ENCODE measurements around the gene THUMPD2. TPM values are rescaled to one million over a fixed set of nuclear protein-coding genes. Genes with fewer than 3 reads are reported as not detected.

THUMPD2 gene
- total and polyA plus RNA-seq, 3 experiments from 2014 or later, result 8.0 to 15.1 (median 12.2) TPM

DNA sequence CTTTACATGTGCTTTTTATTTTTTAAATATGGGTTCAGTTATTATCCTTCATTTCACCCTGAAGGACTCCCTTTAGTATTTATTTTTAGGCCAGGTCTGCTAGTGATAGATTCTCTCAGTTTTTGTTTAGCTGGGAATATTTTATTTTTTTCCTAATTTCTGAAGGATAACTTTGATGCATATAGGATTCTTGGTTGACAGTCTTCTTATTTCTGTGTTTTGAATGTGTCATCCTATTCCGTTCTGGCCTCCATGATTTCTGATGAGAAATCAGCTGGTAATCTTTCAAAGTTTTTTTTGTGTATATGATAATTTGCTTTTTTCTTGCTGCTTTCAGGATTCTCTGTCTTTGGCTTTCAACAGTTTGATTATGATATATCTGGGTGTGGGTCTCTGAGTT lies 77.9 kb downstream of the THUMPD2 start:
- Mint-ChIP-seq H3K36me3 (peaks cover 0 to 11% (median 0%) of the 10 kb centered on the region in 3 donors), H3K27me3 (peaks cover 6 to 22% of the 10 kb centered on the region in 2 donors), H3K27ac (no peak overlapping the region), H3K4me3 (no peak overlapping the region), H3K9me3 (peaks cover 13 to 31% (median 26%) of the 10 kb centered on the region in 5 donors), H3K4me1 (no peaks in the 10 kb centered on the region)
- Histone ChIP-seq H3K27me3 (ENCODE audit: insufficient read depth, low read length, poor library complexity, severe bottlenecking) (no peaks in the 10 kb centered on the region), H3K4me1 (ENCODE audit: insufficient read depth, low read length) (no peaks in the 10 kb centered on the region), H3K4me3 (ENCODE audit: low read length) (no peak overlapping the region), H3K27ac (ENCODE audit: low read depth, low read length) (no peak overlapping the region), H3K9me3 (ENCODE audit: low read length) (no peaks in the 10 kb centered on the region), H3K36me3 (ENCODE audit: insufficient read depth, low read length) (no peaks in the 10 kb centered on the region)
- ChIA-PET CTCF (no interaction called here), POLR2A (no interaction called here)
- no peak for DNase-seq

DNA sequence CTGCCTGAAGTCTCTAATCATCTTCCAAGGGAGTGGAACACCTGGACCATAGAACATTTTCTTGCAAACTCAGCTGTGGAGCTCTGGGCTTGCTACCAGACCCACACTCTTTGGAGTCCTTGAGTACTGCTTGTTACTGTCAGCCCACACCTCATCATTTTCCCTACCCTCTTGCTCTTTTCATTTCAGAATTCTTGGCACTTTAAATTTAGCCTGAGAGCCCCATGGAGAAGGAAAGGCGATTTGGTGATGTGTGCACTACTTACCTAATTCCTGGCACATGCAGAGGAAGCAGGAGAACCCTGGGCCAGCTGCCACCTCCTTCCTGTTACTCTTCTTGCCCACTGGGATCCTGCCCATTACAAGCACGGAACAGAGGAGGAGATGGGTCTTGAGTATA lies 81.6 kb downstream of the THUMPD2 start:
- Histone ChIP-seq H3K36me3 (ENCODE audit: insufficient read depth, low read length) (no peaks in the 10 kb centered on the region), H3K4me1 (ENCODE audit: insufficient read depth, low read length) (no peaks in the 10 kb centered on the region), H3K9me3 (ENCODE audit: low read length) (no peaks in the 10 kb centered on the region), H3K27ac (ENCODE audit: low read depth, low read length) (no peak overlapping the region), H3K4me3 (ENCODE audit: low read length) (no peak overlapping the region), H3K27me3 (ENCODE audit: insufficient read depth, low read length, poor library complexity, severe bottlenecking) (no peaks in the 10 kb centered on the region)
- no peak for DNase-seq
- POLR2A ChIA-PET, result no interaction called here
- CTCF ChIA-PET, result no interaction called here
- Mint-ChIP-seq H3K36me3 (peaks cover 0 to 11% (median 0%) of the 10 kb centered on the region in 3 donors), H3K9me3 (peaks cover 16 to 26% (median 22%) of the 10 kb centered on the region in 5 donors), H3K27ac (no peak overlapping the region), H3K27me3 (peaks cover 4 to 14% of the 10 kb centered on the region in 2 donors), H3K4me3 (no peak overlapping the region), H3K4me1 (no peaks in the 10 kb centered on the region)

DNA sequence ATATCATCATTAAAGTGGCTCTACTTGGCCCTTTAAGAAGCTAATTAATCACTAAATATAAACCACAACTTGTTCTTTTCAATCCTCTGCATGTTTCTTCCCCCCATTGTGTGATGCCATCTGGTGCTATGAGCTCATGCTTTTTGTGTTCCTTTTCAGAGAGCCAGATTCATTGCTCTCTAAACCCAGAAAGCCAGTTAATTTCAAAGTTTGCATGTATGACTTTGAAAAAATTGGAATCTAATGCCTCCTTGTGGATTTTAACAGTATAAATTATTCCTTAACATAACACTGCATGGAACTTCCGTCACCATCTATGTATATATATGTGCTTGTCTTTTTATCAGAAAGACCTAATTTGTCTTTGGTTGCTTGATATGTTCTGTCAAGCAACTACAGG lies 82.2 kb downstream of the THUMPD2 start:
- no peaks in the 10 kb centered on the region for H3K4me1 Mint-ChIP-seq
- peaks cover 0 to 11% (median 0%) of the 10 kb centered on the region in 3 donors for H3K36me3 Mint-ChIP-seq
- Histone ChIP-seq H3K36me3 (ENCODE audit: insufficient read depth, low read length) (no peaks in the 10 kb centered on the region), H3K27ac (ENCODE audit: low read depth, low read length) (no peak overlapping the region), H3K4me1 (ENCODE audit: insufficient read depth, low read length) (no peaks in the 10 kb centered on the region), H3K4me3 (ENCODE audit: low read length) (no peak overlapping the region), H3K9me3 (ENCODE audit: low read length) (no peaks in the 10 kb centered on the region), H3K27me3 (ENCODE audit: insufficient read depth, low read length, poor library complexity, severe bottlenecking) (no peaks in the 10 kb centered on the region)
- no peak overlapping the region for H3K27ac Mint-ChIP-seq
- no peak overlapping the region for H3K4me3 Mint-ChIP-seq
- DNase-seq, result no peak
- peaks cover 13 to 20% (median 16%) of the 10 kb centered on the region in 5 donors for H3K9me3 Mint-ChIP-seq
- peaks cover 5 to 21% of the 10 kb centered on the region in 2 donors for H3K27me3 Mint-ChIP-seq
- POLR2A ChIA-PET, result no interaction called here
- CTCF ChIA-PET, result no interaction called here

DNA sequence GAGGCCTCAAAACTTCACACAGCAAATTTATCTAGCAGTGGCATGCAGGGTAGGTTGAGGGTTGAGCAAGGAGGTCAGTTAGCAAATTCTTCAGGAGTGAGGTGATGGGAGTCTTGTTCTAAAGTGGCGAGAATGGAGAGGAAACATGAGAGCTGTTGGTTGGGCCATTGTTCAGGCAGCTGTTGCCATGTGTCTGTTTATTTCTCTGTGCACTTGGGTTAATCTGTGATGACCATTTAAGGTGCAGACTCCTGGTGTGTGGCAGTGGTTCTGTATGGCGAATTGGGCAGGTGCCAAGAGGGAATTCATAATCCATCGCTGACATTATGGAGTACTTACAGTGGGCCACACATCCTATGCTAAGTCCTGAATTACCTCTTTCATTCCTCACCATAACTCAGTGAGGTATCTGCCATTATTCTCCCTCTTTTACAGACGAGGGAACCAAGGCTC lies 82.9 kb downstream of the THUMPD2 start:
- Mint-ChIP-seq H3K4me1 (no peaks in the 10 kb centered on the region), H3K27me3 (peaks cover 3 to 17% of the 10 kb centered on the region in 2 donors), H3K9me3 (peaks cover 9 to 13% (median 10%) of the 10 kb centered on the region in 5 donors), H3K27ac (no peak overlapping the region), H3K36me3 (peaks cover 0 to 5% (median 0%) of the 10 kb centered on the region in 3 donors), H3K4me3 (no peak overlapping the region)
- ChIA-PET POLR2A (no interaction called here), CTCF (no interaction called here)
- Histone ChIP-seq H3K36me3 (ENCODE audit: insufficient read depth, low read length) (no peaks in the 10 kb centered on the region), H3K27ac (ENCODE audit: low read depth, low read length) (no peak overlapping the region), H3K27me3 (ENCODE audit: insufficient read depth, low read length, poor library complexity, severe bottlenecking) (no peaks in the 10 kb centered on the region), H3K4me1 (ENCODE audit: insufficient read depth, low read length) (no peaks in the 10 kb centered on the region), H3K4me3 (ENCODE audit: low read length) (no peak overlapping the region), H3K9me3 (ENCODE audit: low read length) (no peaks in the 10 kb centered on the region)
- no peak for DNase-seq

DNA sequence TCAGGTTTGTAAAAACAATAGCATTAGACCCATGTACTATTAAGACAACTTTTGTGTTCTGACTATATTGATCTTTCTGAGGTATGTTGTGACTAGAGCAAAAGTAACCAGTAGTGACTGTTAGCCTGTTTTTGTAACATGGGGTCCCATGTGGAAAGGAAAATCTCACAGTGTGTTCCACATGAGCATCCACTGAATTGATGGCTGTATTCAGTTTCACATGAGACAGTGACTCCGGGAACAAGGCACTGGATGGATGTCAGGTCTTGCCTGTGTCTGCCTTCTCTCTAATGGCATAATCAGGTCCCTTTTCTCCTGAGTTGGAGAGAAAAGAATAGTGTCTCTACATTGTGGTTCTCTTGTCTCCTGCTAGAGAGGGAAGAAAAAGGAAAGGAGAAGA lies 85.8 kb downstream of the THUMPD2 start:
- peaks cover 2 to 31% of the 10 kb centered on the region in 2 donors for H3K27me3 Mint-ChIP-seq
- H3K27ac Mint-ChIP-seq, result peak overlapping the region in 1 of 8 donors; percentile 64
- Histone ChIP-seq H3K27me3 (ENCODE audit: insufficient read depth, low read length, poor library complexity, severe bottlenecking) (no peaks in the 10 kb centered on the region), H3K27ac (ENCODE audit: low read depth, low read length) (no peak overlapping the region), H3K36me3 (ENCODE audit: insufficient read depth, low read length) (no peaks in the 10 kb centered on the region), H3K9me3 (ENCODE audit: low read length) (no peaks in the 10 kb centered on the region), H3K4me1 (ENCODE audit: insufficient read depth, low read length) (no peaks in the 10 kb centered on the region), H3K4me3 (ENCODE audit: low read length) (no peak overlapping the region)
- ChIA-PET CTCF (no interaction called here), POLR2A (no interaction called here)
- no peak overlapping the region for H3K4me3 Mint-ChIP-seq
- peaks cover 0 to 9% (median 3%) of the 10 kb centered on the region in 5 donors for H3K9me3 Mint-ChIP-seq
- H3K36me3 Mint-ChIP-seq, result no peaks in the 10 kb centered on the region
- DNase-seq, result no peak
- H3K4me1 Mint-ChIP-seq, result no peaks in the 10 kb centered on the region

DNA sequence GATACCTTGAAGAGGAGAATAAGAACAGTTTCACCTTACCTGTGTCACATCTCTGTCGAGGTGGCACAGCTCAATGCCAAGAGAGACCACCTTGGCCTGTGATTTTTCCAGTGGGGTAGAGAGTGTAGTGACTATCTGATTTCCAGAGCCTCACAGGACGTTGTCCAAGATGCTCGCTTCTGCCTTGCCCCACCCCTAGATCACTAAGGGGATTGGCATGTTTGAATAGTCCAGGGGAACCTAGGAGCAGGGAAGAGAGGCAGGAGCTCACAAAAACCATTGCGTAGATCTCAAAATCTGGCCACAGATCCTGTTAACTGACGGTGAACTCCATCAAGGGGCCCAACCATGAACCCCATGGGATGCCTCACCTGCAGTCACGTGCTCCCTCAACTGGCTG lies 89.2 kb downstream of the THUMPD2 start:
- Histone ChIP-seq H3K4me1 (ENCODE audit: insufficient read depth, low read length) (no peaks in the 10 kb centered on the region), H3K36me3 (ENCODE audit: insufficient read depth, low read length) (no peaks in the 10 kb centered on the region), H3K27me3 (ENCODE audit: insufficient read depth, low read length, poor library complexity, severe bottlenecking) (no peaks in the 10 kb centered on the region), H3K9me3 (ENCODE audit: low read length) (no peaks in the 10 kb centered on the region), H3K4me3 (ENCODE audit: low read length) (no peak overlapping the region), H3K27ac (ENCODE audit: low read depth, low read length) (no peak overlapping the region)
- Mint-ChIP-seq H3K27me3 (peaks cover 6 to 44% of the 10 kb centered on the region in 2 donors), H3K27ac (no peak overlapping the region), H3K4me1 (no peaks in the 10 kb centered on the region), H3K36me3 (no peaks in the 10 kb centered on the region), H3K4me3 (no peak overlapping the region), H3K9me3 (peaks cover 0 to 9% (median 3%) of the 10 kb centered on the region in 5 donors)
- DNase-seq, result no peak
- ChIA-PET CTCF (no interaction called here), POLR2A (no interaction called here)

DNA sequence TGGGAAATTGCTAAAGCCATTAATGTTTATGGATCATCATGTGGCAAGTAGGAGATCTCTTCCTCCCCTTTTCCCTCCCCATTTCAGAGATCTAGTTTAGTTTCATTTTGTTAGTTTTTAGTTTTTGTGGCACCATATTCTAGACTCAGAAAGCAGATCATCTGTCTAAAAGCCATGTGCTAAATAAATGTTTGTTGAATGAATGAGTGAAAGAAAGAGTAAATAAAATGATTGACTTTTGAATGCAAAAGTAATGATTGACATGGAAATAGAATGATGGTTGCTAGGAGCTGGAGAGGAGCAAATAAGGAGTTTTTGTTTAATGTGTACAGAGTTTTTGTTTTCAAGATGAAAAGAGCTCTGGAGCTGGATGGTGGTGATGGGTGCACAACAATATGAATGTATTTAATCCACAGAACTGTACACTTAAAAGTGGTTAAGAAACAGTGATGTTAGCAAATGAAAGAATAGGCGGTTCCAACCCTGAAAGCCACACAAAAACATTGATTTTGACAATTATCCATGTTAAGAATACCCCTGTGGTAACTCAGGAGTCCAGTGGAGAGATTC lies 89.7 kb downstream of the THUMPD2 start:
- H3K4me3 Mint-ChIP-seq, result no peak overlapping the region
- ChIA-PET POLR2A (no interaction called here), CTCF (no interaction called here)
- Histone ChIP-seq H3K4me3 (ENCODE audit: low read length) (no peak overlapping the region), H3K4me1 (ENCODE audit: insufficient read depth, low read length) (no peaks in the 10 kb centered on the region), H3K9me3 (ENCODE audit: low read length) (no peaks in the 10 kb centered on the region), H3K36me3 (ENCODE audit: insufficient read depth, low read length) (no peaks in the 10 kb centered on the region), H3K27me3 (ENCODE audit: insufficient read depth, low read length, poor library complexity, severe bottlenecking) (no peaks in the 10 kb centered on the region), H3K27ac (ENCODE audit: low read depth, low read length) (no peak overlapping the region)
- peaks cover 9 to 49% of the 10 kb centered on the region in 2 donors for H3K27me3 Mint-ChIP-seq
- no peak overlapping the region for H3K27ac Mint-ChIP-seq
- peaks cover 0 to 9% (median 3%) of the 10 kb centered on the region in 5 donors for H3K9me3 Mint-ChIP-seq
- H3K4me1 Mint-ChIP-seq, result no peaks in the 10 kb centered on the region
- no peak for DNase-seq
- H3K36me3 Mint-ChIP-seq, result no peaks in the 10 kb centered on the region

DNA sequence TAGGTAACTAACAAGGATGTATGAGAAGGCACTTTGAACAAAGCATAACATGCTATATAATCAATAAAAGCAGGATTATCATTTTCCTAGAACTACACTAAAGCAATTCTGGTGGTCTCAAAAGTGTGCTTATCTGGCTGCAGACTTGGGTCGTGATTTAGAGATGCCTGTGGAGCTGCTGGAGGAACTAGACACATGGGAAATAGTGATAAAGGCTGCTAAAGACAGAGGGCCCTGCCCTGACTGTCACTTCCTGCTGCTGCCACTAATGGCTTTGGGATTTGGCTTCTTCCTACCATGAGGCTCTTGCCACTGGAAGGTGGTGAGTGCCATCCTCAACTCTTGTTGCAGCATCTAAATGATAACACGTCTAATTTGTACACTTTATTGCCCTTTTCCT lies 90.9 kb downstream of the THUMPD2 start:
- POLR2A ChIA-PET, result no interaction called here
- H3K27me3 ChIP-seq (ENCODE audit: insufficient read depth, low read length, poor library complexity, severe bottlenecking), result no peaks in the 10 kb centered on the region
- CTCF ChIA-PET, result no interaction called here

More for the DNA sequence above, 90.9 kb downstream of the THUMPD2 start:
- H3K27me3 Mint-ChIP-seq, result peaks cover 9 to 53% of the 10 kb centered on the region in 2 donors
- Histone ChIP-seq H3K4me3 (ENCODE audit: low read length) (no peak overlapping the region), H3K4me1 (ENCODE audit: insufficient read depth, low read length) (no peaks in the 10 kb centered on the region), H3K36me3 (ENCODE audit: insufficient read depth, low read length) (no peaks in the 10 kb centered on the region), H3K27ac (ENCODE audit: low read depth, low read length) (no peak overlapping the region), H3K9me3 (ENCODE audit: low read length) (no peaks in the 10 kb centered on the region)
- no peak for DNase-seq
- H3K4me3 Mint-ChIP-seq, result no peak overlapping the region
- H3K36me3 Mint-ChIP-seq, result no peaks in the 10 kb centered on the region
- peaks cover 0 to 9% (median 3%) of the 10 kb centered on the region in 5 donors for H3K9me3 Mint-ChIP-seq
- no peak overlapping the region for H3K27ac Mint-ChIP-seq
- no peaks in the 10 kb centered on the region for H3K4me1 Mint-ChIP-seq
